Lung (tissue), 12 donors: ENCODE measurements around the gene HOXA9. TPM values are rescaled to one million over a fixed set of nuclear protein-coding genes. Genes with fewer than 3 reads are reported as not detected.

Source experiments
- ATAC-seq: fragments of 200-7000 bp; cut with Tn5 transposase; one replicate; pipeline ENCODE4 v1.9.1; 2020; ENCODE audit warnings: moderate number of reproducible peaks; ENCODE audit not compliant: insufficient read depth, low FRiP score
- DNase-seq, 3 donors: peaks; one replicate each; pipeline ENCODE4 v3.0.0-alpha.2; 2013 to 2017
- H3K27ac ChIP-seq, 2 donors: one replicate each; pipeline ENCODE4 v1.5.1; 2013; ENCODE audit warnings: mild to moderate bottlenecking in 2 of 2, moderate library complexity in 2 of 2, control low read depth in 1 of 2, inconsistent platforms in 1 of 2, low read depth in 1 of 2, low read length in 1 of 2
- H3K27me3 ChIP-seq, 3 donors: one replicate each; pipeline ENCODE4 v1.5.1; 2013; ENCODE audit warnings: low read length in 2 of 3; ENCODE audit not compliant: control insufficient read depth in 3 of 3, insufficient read depth in 3 of 3
- H3K36me3 ChIP-seq, 4 donors: one replicate each; pipeline ENCODE4 v1.5.1; 2013; ENCODE audit warnings: low read length in 4 of 4, mild to moderate bottlenecking in 1 of 4, moderate library complexity in 1 of 4; ENCODE audit not compliant: control insufficient read depth in 4 of 4, insufficient read depth in 4 of 4
- H3K4me1 ChIP-seq, 5 donors: one replicate each; pipeline ENCODE4 v1.5.1; 2013; ENCODE audit warnings: low read length in 5 of 5, mild to moderate bottlenecking in 2 of 5, moderate library complexity in 1 of 5; ENCODE audit not compliant: control insufficient read depth in 5 of 5, insufficient read depth in 5 of 5
- H3K4me3 ChIP-seq: one replicate; pipeline ENCODE4 v1.5.1; 2013; ENCODE audit warnings: mild to moderate bottlenecking, control low read depth, moderate library complexity
- H3K9ac ChIP-seq, 2 donors: one replicate each; pipeline ENCODE4 v1.5.1; 2013; ENCODE audit warnings: low read length in 2 of 2, control low read depth in 1 of 2; ENCODE audit not compliant: insufficient read depth in 1 of 2
- H3K9me3 ChIP-seq, 4 donors: one replicate each; pipeline ENCODE4 v1.5.1; 2013; ENCODE audit warnings: low read length in 3 of 4, mild to moderate bottlenecking in 1 of 4, moderate library complexity in 1 of 4; ENCODE audit not compliant: control insufficient read depth in 4 of 4, insufficient read depth in 3 of 4
- CTCF ChIP-seq: IDR thresholded peaks from 2 replicates; pipeline ENCODE4 v1.5.1; 2012; ENCODE audit warnings: mild to moderate bottlenecking; ENCODE audit errors: control extremely low read depth, extremely low read depth
- WGBS, 2 donors: extraction: QIAGEN DNeasy Blood & Tissue Kit; methylation state at CpG; one replicate each; pipeline ENCODE4 v1.1.7; 2013; 5-methylcytosine and 5-hydroxymethylcytosine counted together
- polyA plus RNA-seq, 2 donors: library from polyadenylated mRNA; stranded (reverse); fragments of 200-250 nt; gene quantifications; one replicate each; pipeline ENCODE4 v1.2.1, GENCODE V29; 2013
- total RNA-seq, 2 donors: library from RNA; depleted of rRNA in 1 of 2; stranded (reverse); fragments of >200 nt in 1 of 2; gene quantifications; one replicate each; pipeline ENCODE4 v1.2.1, GENCODE V29; 2014 to 2021
- donor health status: control.
- donor health status: control.
- donor health status: Bipolar disorder and iron deficiency.
- donor health status: healthy.
- donor health status: DM: yes; HTN: yes; CAD: no.

HOXA9 gene
- total and polyA plus RNA-seq, 4 donors, result 0.11 to 0.85 (median 0.43) TPM

DNA sequence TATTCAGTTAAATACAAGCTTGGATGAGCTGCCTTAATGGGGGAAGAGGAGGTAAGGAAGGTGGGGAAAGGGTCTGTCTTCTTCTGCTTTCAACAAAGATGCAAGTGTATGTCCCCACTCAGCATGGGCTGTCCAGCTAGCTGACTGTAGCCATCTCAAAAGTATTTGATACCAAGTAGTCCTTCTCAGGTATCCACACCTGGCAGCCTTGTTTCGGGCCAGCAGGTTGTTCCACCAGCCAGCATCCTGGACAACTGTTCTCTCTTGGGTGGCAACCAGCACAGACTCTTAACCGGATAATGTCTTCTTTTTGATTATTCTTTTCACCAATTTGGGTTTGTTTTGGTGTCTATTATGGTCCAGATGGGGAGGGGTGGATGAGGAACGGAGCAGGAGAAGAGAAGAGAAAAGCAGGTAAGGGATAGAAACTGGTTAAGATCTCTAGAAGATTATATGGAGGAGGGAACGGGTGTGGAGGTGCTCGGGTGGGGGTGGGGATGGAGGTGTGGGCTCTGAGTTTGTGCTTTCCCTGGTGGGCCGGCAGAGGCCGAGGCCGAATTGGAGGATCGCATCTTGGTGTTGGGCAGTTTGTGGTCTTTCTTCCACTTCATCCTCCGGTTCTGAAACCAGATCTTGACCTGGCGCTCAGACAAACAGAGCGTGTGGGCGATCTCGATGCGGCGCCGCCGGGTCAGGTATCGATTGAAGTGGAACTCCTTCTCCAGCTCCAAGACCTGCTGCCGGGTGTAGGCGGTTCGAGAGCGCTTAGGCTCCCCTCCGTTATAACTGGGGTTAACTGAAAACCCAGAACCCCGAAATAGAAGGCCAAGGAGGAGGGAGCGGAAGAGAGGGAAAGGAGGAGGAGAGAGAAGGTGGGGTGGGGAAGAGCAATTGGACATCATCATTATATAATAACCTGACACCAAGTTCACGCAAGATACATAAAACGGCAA, 36.3 kb downstream of the HOXA9 start:
- 41 to 57% methylated on average over 28 of the region's 28 CpGs for WGBS, 2 donors
- H3K27ac ChIP-seq, result peak overlapping the region in 1 of 2 donors; percentile 95

GRCh38 chr7:27128034-27128433, 37.3 kb downstream of the HOXA9 start:
- Histone ChIP-seq H3K9me3 (no peaks in the 10 kb centered on the region), H3K27me3 (peaks cover 0 to 76% (median 7%) of the 10 kb centered on the region in 3 donors), H3K27ac (peak overlapping the region in 1 of 2 donors; percentile 30), H3K4me1 (peaks cover 4 to 84% (median 7%) of the 10 kb centered on the region in 5 donors), H3K36me3 (peaks cover 0 to 20% (median 5%) of the 10 kb centered on the region in 4 donors), H3K4me3 (no peak overlapping the region), H3K9ac (peak overlapping the region in 1 of 2 donors; percentile 92)
- no peak for TF ChIP-seq CTCF
- DNase-seq (peak; percentile 90 to 99 (median 99)), ATAC-seq (no peak)
- 37 to 56% methylated on average over 2 of the region's 2 CpGs for WGBS, 2 donors

More for the DNA sequence above, 36.3 kb downstream of the HOXA9 start:
- no peaks in the 10 kb centered on the region for H3K9me3 ChIP-seq
- H3K27me3 ChIP-seq, result peaks cover 0 to 76% (median 10%) of the 10 kb centered on the region in 3 donors
- no peak for TF ChIP-seq CTCF
- H3K4me3 ChIP-seq, result peak overlapping the region; percentile 78
- H3K4me1 ChIP-seq, result peaks cover 4 to 86% (median 11%) of the 10 kb centered on the region in 5 donors
- peak overlapping the region in 1 of 2 donors; percentile 92 for H3K9ac ChIP-seq
- peaks cover 0 to 20% (median 9%) of the 10 kb centered on the region in 4 donors for H3K36me3 ChIP-seq
- ATAC-seq (no peak), DNase-seq (peak in 1 of 3 donors; percentile 43)

DNA sequence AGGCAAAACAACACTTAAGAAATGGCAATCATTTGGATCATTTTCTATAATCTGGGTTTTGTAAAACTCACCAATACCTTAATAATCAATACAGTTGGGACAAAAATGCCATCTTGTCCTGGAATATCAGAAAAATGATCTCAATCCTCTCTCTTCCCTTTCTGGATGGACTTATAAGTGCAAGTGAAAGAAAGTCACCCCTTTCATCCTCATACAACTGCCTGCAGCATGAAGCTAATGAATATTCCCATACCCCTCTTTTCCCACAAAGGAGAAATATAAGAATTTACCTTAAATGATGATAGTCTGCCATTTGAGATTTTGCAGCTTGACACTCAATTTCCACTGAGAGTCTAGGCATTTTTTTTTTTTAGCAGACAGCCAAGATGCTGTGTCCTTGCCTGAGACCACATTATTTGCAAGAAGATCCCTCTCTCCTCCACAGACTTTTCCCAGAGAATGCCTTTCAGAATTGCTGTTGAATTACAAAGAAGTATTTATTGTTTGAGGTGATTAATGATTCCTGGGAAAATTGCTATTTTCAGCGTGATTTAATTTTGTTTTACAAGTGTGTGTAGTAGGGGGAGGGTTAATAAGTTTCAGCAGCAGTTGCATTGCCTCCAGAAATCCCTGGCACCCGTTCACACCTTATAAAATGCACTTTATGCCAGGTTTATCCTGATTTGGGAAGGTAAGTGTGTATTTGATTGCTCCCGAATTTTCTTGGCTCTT, 38.6 kb downstream of the HOXA9 start:
- DNase-seq (peak in 1 of 3 donors; percentile 71), ATAC-seq (no peak)
- WGBS, 2 donors, result 38 to 69% methylated on average over 3 of the region's 3 CpGs
- Histone ChIP-seq H3K27ac (no peak overlapping the region), H3K9ac (peak overlapping the region in 1 of 2 donors; percentile 92), H3K36me3 (peaks cover 0 to 25% (median 5%) of the 10 kb centered on the region in 4 donors), H3K9me3 (peaks cover 0 to 2% (median 0%) of the 10 kb centered on the region in 4 donors), H3K4me3 (no peak overlapping the region), H3K4me1 (peaks cover 3 to 84% (median 7%) of the 10 kb centered on the region in 5 donors), H3K27me3 (peaks cover 0 to 76% (median 7%) of the 10 kb centered on the region in 3 donors)
- TF ChIP-seq CTCF, result no peak
